OCI-LY1 (cell line): ENCODE results near the gene MYO9A.
"Not testable (repeated sequence)": the region's sequence is repeated elsewhere in the genome, so short reads cannot be mapped to it uniquely, and the experiment has no call there.

Experiments
- H2AFZ ChIP-seq: fragments of 200-600 bp; sonication (generic), shearing (Covaris generic); 2 replicates; pipeline ENCODE4 v1.6.0; 2014; ENCODE audit warnings: antibody characterized with exemption, mild to moderate bottlenecking, low read length
- H3F3A ChIP-seq: fragments of 200-600 bp; sonication (generic), shearing (Covaris generic); 2 replicates; pipeline ENCODE4 v1.6.0; 2014; ENCODE audit warnings: mild to moderate bottlenecking, antibody characterized with exemption, low read length, moderate library complexity; ENCODE audit not compliant: insufficient read depth
- H3K27ac ChIP-seq: fragments of 200-600 bp; sonication (generic); 2 replicates; pipeline ENCODE4 v1.5.1; 2014; ENCODE audit warnings: low read length, mixed run types, mild to moderate bottlenecking, low read depth; ENCODE audit not compliant: poor library complexity, severe bottlenecking
- H3K27me3 ChIP-seq: fragments of 200-600 bp; sonication (generic); 2 replicates; pipeline ENCODE4 v1.6.0; 2014; ENCODE audit warnings: antibody characterized with exemption, mild to moderate bottlenecking, low read length, moderate library complexity; ENCODE audit not compliant: insufficient read depth
- H3K36me3 ChIP-seq: fragments of 200-600 bp; sonication (generic); 2 replicates; pipeline ENCODE4 v1.6.1; 2014; ENCODE audit warnings: mild to moderate bottlenecking, antibody characterized with exemption, low read length, moderate library complexity, mixed read lengths; ENCODE audit not compliant: insufficient read depth
- H3K4me1 ChIP-seq: fragments of 200-600 bp; sonication (generic); 2 replicates; pipeline ENCODE4 v1.5.1; 2014; ENCODE audit warnings: mild to moderate bottlenecking, low read length, moderate library complexity; ENCODE audit not compliant: insufficient read depth, severe bottlenecking
- H3K4me2 ChIP-seq: fragments of 200-600 bp; sonication (generic), shearing (Covaris generic); 2 replicates; pipeline ENCODE4 v1.6.1; 2014; ENCODE audit warnings: low read length
- H3K4me3 ChIP-seq: fragments of 200-600 bp; sonication (generic); 2 replicates; pipeline ENCODE4 v1.5.1; 2014; ENCODE audit warnings: low read length, low read depth, mild to moderate bottlenecking, mixed read lengths; ENCODE audit not compliant: poor library complexity, severe bottlenecking
- H3K79me2 ChIP-seq: fragments of 200-600 bp; shearing (Covaris generic); 2 replicates; pipeline ENCODE4 v1.6.1; 2016; ENCODE audit warnings: mixed run types, low read length, mixed read lengths; ENCODE audit not compliant: insufficient read depth
- H3K9ac ChIP-seq: fragments of 200-600 bp; sonication (generic), shearing (Covaris generic); 2 replicates; pipeline ENCODE4 v1.6.1; 2014; ENCODE audit warnings: mild to moderate bottlenecking, low read length, mixed read lengths
- H3K9me2 ChIP-seq: fragments of 200-600 bp; sonication (generic), shearing (Covaris generic); 2 replicates; pipeline ENCODE4 v1.6.1; 2014; ENCODE audit warnings: low read depth, mild to moderate bottlenecking, low read length, mixed read lengths
- H3K9me3 ChIP-seq: fragments of 200-600 bp; shearing (Covaris generic); 2 replicates; pipeline ENCODE4 v1.6.1; 2014; ENCODE audit warnings: low read length, mixed read lengths
- H4K20me1 ChIP-seq: fragments of 200-600 bp; sonication (generic), shearing (Covaris generic); 2 replicates; pipeline ENCODE4 v1.6.0; 2016; ENCODE audit warnings: mild to moderate bottlenecking, low read length; ENCODE audit not compliant: insufficient read depth
- EZH2 ChIP-seq: fragments of 200-600 bp; sonication (generic), shearing (Covaris generic); IDR thresholded peaks from 2 replicates; pipeline ENCODE4 v1.8.0; 2017; ENCODE audit warnings: borderline replicate concordance, mixed run types, mild to moderate bottlenecking, antibody characterized with exemption, low read length, moderate library complexity, mixed read lengths
- TF ChIP-seq, protein P1 (sequence below): fragments of 200-600 bp; sonication (generic), shearing (Covaris generic); IDR thresholded peaks from 2 replicates; pipeline ENCODE4 v1.5.1; 2017; ENCODE audit warnings: mild to moderate bottlenecking, antibody characterized with exemption, low read length, moderate library complexity, mixed read lengths

The MYO9A gene

DNA sequence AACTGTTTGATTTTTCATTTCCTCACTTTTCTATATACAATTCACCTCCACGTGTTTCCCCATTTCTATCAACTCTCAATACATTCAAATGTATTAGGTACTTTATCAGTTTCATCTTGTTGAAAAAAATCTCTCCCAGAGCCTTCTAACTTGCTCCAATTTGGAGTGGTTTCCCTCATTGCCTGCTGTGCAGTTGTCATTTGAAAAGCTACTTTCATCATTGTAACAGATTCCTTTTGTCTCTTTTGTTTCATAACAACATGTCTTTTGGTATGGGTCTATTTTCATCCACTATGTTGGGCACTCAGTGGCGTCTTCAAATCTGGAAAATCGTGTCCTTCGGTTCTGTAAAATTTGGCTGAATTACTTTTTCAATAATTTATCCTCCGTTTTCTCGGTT is 232.6 kb downstream of the MYO9A start:
- Histone ChIP-seq H3F3A (no peaks in the 10 kb centered on the region), H3K9me2 (no peaks in the 10 kb centered on the region), H2AFZ (no peak overlapping the region), H3K9me3 (no peaks in the 10 kb centered on the region), H4K20me1 (no peaks in the 10 kb centered on the region), H3K4me3 (no peak overlapping the region), H3K9ac (no peak overlapping the region), H3K4me2 (no peak overlapping the region), H3K79me2 (no peaks in the 10 kb centered on the region), H3K4me1 (peaks cover 18% of the 10 kb centered on the region), H3K27me3 (no peaks in the 10 kb centered on the region), H3K27ac (no peak overlapping the region), H3K36me3 (peaks cover 26% of the 10 kb centered on the region; the same call in 1 of the 2 replicates)
- no peak for TF ChIP-seq EZH2

DNA sequence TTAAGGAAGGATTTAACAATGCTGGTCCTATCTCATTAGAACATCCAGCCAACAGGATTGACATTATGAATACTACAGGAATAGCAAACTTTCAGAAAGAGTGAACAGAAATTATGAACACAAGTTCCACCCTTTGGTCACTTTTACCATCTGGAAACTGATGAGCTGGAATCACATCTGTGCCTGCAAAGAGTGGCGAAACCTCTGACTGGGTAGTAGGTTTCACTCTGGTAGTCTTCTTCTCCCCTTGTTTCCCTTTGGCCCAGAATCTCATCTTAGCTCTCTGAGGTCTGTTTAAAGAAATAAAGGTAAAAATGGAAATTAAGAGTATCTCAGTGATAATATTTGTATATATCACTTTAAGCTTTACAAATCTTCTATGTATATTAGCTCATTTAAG is 234.5 kb downstream of the MYO9A start:
- TF ChIP-seq, protein P1, sequence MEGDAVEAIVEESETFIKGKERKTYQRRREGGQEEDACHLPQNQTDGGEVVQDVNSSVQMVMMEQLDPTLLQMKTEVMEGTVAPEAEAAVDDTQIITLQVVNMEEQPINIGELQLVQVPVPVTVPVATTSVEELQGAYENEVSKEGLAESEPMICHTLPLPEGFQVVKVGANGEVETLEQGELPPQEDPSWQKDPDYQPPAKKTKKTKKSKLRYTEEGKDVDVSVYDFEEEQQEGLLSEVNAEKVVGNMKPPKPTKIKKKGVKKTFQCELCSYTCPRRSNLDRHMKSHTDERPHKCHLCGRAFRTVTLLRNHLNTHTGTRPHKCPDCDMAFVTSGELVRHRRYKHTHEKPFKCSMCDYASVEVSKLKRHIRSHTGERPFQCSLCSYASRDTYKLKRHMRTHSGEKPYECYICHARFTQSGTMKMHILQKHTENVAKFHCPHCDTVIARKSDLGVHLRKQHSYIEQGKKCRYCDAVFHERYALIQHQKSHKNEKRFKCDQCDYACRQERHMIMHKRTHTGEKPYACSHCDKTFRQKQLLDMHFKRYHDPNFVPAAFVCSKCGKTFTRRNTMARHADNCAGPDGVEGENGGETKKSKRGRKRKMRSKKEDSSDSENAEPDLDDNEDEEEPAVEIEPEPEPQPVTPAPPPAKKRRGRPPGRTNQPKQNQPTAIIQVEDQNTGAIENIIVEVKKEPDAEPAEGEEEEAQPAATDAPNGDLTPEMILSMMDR, result no peak
- no peaks in the 10 kb centered on the region for H4K20me1 ChIP-seq
- H3K4me3 ChIP-seq, result no peak overlapping the region
- H3K4me2 ChIP-seq, result no peak overlapping the region
- no peaks in the 10 kb centered on the region for H3K9me2 ChIP-seq
- no peak overlapping the region for H3K9ac ChIP-seq
- H3F3A ChIP-seq, result no peaks in the 10 kb centered on the region
- H3K9me3 ChIP-seq, result no peaks in the 10 kb centered on the region
- peaks cover 40% of the 10 kb centered on the region; the same call in 1 of the 2 replicates for H3K36me3 ChIP-seq
- no peaks in the 10 kb centered on the region for H3K4me1 ChIP-seq
- H2AFZ ChIP-seq, result no peak overlapping the region
- no peaks in the 10 kb centered on the region for H3K27me3 ChIP-seq
- H3K27ac ChIP-seq, result no peak overlapping the region
- no peaks in the 10 kb centered on the region for H3K79me2 ChIP-seq

DNA sequence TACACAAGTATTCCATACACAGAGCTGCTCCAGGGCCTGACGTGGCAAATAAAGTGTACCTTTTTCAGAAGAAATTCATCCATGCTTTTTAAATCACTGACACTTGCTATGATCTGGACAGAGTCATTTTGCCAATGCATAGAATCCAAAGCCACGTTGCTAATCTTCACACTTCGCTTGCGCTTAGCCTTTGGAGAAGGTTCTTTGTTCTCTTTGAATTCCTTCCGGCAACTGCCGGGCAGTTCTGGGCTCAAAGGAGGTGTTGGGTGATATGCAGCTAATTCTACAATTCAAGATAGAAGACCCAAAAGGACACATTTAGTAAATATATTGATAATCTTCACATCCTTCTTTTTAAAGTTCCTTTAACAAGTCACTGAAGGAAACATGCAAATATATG is 237.7 kb downstream of the MYO9A start:
- Histone ChIP-seq H3K79me2 (no peaks in the 10 kb centered on the region), H4K20me1 (no peaks in the 10 kb centered on the region), H2AFZ (no peak overlapping the region), H3K9me2 (no peaks in the 10 kb centered on the region), H3K27me3 (no peaks in the 10 kb centered on the region), H3K27ac (no peak overlapping the region), H3K4me3 (no peak overlapping the region), H3K9me3 (no peaks in the 10 kb centered on the region), H3K9ac (no peak overlapping the region), H3K36me3 (peaks cover 34% of the 10 kb centered on the region; the same call in 1 of the 2 replicates), H3K4me1 (no peaks in the 10 kb centered on the region), H3K4me2 (no peak overlapping the region), H3F3A (no peaks in the 10 kb centered on the region)
- no peak for TF ChIP-seq EZH2
- TF ChIP-seq, protein P1, result no peak

DNA sequence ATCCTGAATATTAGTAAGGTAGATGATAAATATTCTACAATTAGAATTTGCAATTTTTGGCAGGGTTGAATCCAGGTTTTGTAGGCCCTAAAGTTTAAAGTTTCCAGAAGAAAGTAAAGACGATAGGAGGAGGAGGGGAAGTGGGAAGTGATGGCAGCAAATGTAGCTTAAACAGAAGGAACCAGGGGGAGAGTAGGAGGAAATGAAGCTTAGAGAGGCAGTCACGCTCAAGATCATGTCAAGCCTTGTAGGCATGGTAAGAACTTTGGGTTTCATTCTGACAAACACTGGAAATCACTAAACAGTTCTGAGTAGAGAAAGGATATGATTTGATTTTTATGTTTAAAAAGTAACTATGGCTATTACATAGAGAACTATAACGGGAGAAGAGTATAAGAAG is 243.7 kb downstream of the MYO9A start:
- H3K36me3 ChIP-seq, result peaks cover 20% of the 10 kb centered on the region; the same call in 1 of the 2 replicates
- H2AFZ ChIP-seq, result no peak overlapping the region
- no peak for TF ChIP-seq EZH2
- TF ChIP-seq, protein P1, result no peak
- no peaks in the 10 kb centered on the region for H3F3A ChIP-seq
- no peak overlapping the region for H3K27ac ChIP-seq
- H3K4me3 ChIP-seq, result no peak overlapping the region
- H3K79me2 ChIP-seq, result no peaks in the 10 kb centered on the region
- no peaks in the 10 kb centered on the region for H3K9me2 ChIP-seq
- no peaks in the 10 kb centered on the region for H3K4me1 ChIP-seq
- no peaks in the 10 kb centered on the region for H4K20me1 ChIP-seq
- no peaks in the 10 kb centered on the region for H3K27me3 ChIP-seq
- H3K9me3 ChIP-seq, result no peaks in the 10 kb centered on the region
- no peak overlapping the region for H3K4me2 ChIP-seq
- H3K9ac ChIP-seq, result no peak overlapping the region

DNA sequence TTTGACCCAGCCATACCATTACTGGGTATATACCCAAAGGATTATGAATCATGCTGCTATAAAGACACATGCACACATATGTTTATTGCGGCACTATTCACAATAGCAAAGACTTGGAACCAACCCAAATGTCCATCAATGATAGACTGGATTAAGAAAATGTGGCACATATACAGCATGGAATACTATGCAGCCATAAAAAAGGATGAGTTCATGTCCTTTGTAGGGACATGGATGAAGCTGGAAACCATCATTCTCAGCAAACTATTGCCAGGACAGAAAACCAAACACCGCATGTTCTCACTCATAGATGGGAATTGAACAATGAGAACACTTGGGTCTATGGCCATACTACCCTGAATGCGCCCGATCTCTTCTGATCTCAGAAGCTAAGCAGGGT is 259.7 kb downstream of the MYO9A start:
- not testable (repeated sequence) for H3K4me3 ChIP-seq, H4K20me1 ChIP-seq, H2AFZ ChIP-seq, H3K4me2 ChIP-seq, H3K9me2 ChIP-seq, H3K9ac ChIP-seq, H3K4me1 ChIP-seq, H3K27ac ChIP-seq, H3K79me2 ChIP-seq, H3K27me3 ChIP-seq, H3F3A ChIP-seq, H3K9me3 ChIP-seq
- H3K36me3 ChIP-seq, result peaks cover 15% of the 10 kb centered on the region; the same call in 1 of the 2 replicates
